Liver (tissue), 9 donors: Measurements from ENCODE around the gene MCTP1. TPM values are rescaled to one million over a fixed set of nuclear protein-coding genes. Genes with fewer than 3 reads are reported as not detected.

Source experiments
- DNase-seq: peaks from one replicate; pipeline ENCODE4 v3.0.0-alpha.2; 2017; ENCODE audit warnings: low spot score
- H3K27ac ChIP-seq, 2 donors: one replicate each; pipeline ENCODE4 v1.7.0; 2013; ENCODE audit warnings: inconsistent platforms in 2 of 2, low read length in 2 of 2, control low read depth in 1 of 2, low read depth in 1 of 2, mild to moderate bottlenecking in 1 of 2
- H3K27me3 ChIP-seq, 4 donors: one replicate each; pipeline versions ENCODE4 v1.6.1 to v1.7.0; 2013; ENCODE audit warnings: low read length in 3 of 4, inconsistent platforms in 1 of 4, mild to moderate bottlenecking in 1 of 4, moderate library complexity in 1 of 4; ENCODE audit not compliant: control insufficient read depth in 4 of 4, insufficient read depth in 4 of 4
- H3K36me3 ChIP-seq, 4 donors: one replicate each; pipeline versions ENCODE4 v1.6.1 to v1.7.0; 2013; ENCODE audit warnings: low read length in 3 of 4, mild to moderate bottlenecking in 3 of 4, low read depth in 1 of 4, moderate library complexity in 1 of 4; ENCODE audit not compliant: control insufficient read depth in 4 of 4, insufficient read depth in 3 of 4
- H3K4me1 ChIP-seq, 4 donors: one replicate each; pipeline versions ENCODE4 v1.6.1 to v1.7.0; 2013; ENCODE audit warnings: low read length in 3 of 4, mild to moderate bottlenecking in 3 of 4, moderate library complexity in 1 of 4; ENCODE audit not compliant: control insufficient read depth in 4 of 4, insufficient read depth in 4 of 4
- H3K4me3 ChIP-seq, 3 donors: one replicate each; pipeline versions ENCODE4 v1.6.1 to v1.7.0; 2013; ENCODE audit warnings: low read length in 3 of 3, control low read depth in 1 of 3, low read depth in 1 of 3, mild to moderate bottlenecking in 1 of 3
- H3K9ac ChIP-seq, 2 donors: one replicate each; pipeline ENCODE4 v1.7.0; 2013; ENCODE audit warnings: low read length in 2 of 2, mild to moderate bottlenecking in 2 of 2, moderate library complexity in 2 of 2, control low read depth in 1 of 2, low read depth in 1 of 2
- H3K9me3 ChIP-seq, 4 donors: one replicate each; pipeline versions ENCODE4 v1.6.1 to v1.7.0; 2013; ENCODE audit warnings: low read length in 3 of 4; ENCODE audit not compliant: control insufficient read depth in 4 of 4
- ATF3 ChIP-seq: IDR thresholded peaks from 2 replicates; pipeline ENCODE4 v1.6.1; 2016; ENCODE audit warnings: antibody characterized with exemption
- CTCF ChIP-seq: fragments of 150-350 bp; IDR thresholded peaks from 2 replicates; pipeline ENCODE4 v1.5.1; 2017; ENCODE audit warnings: improper control_type of control experiment, low read depth, low read length; ENCODE audit not compliant: missing input control
- EGR1 ChIP-seq, 2 donors: IDR thresholded peaks; 2 replicates each; pipeline ENCODE4 v1.6.1; 2016 to 2018; ENCODE audit warnings: antibody characterized with exemption in 2 of 2, low read depth in 2 of 2
- FOXA2 ChIP-seq: IDR thresholded peaks from 2 replicates; pipeline ENCODE4 v1.6.1; 2016; ENCODE audit warnings: antibody characterized with exemption
- GABPA ChIP-seq, 2 donors: IDR thresholded peaks in 1 of 2; conservative IDR thresholded peaks in 1 of 2; 2 replicates each; pipeline ENCODE4 v1.6.1; 2016; ENCODE audit warnings: antibody characterized with exemption in 2 of 2, mild to moderate bottlenecking in 1 of 2, moderate library complexity in 1 of 2
- HNF4A ChIP-seq, 2 donors: conservative IDR thresholded peaks; 2 replicates each; pipeline ENCODE4 v1.6.1; 2016; ENCODE audit warnings: antibody characterized with exemption in 2 of 2, mild to moderate bottlenecking in 2 of 2
- HNF4G ChIP-seq: IDR thresholded peaks from 2 replicates; pipeline ENCODE4 v1.6.1; 2016; ENCODE audit warnings: antibody characterized with exemption
- JUND ChIP-seq, 2 donors: IDR thresholded peaks; 2 replicates each; pipeline ENCODE4 v1.6.1; 2016; ENCODE audit warnings: antibody characterized with exemption in 2 of 2
- MAX ChIP-seq: IDR thresholded peaks from 2 replicates; pipeline ENCODE4 v1.6.1; 2016; ENCODE audit warnings: antibody characterized with exemption
- NR2F2 ChIP-seq: IDR thresholded peaks from 2 replicates; pipeline ENCODE4 v1.6.1; 2016; ENCODE audit warnings: antibody characterized with exemption
- RAD21 ChIP-seq, 2 donors: IDR thresholded peaks; 2 replicates each; pipeline ENCODE4 v1.6.1; 2016; ENCODE audit warnings: antibody characterized with exemption in 2 of 2, mild to moderate bottlenecking in 2 of 2
- REST ChIP-seq: IDR thresholded peaks from 2 replicates; pipeline ENCODE4 v1.6.1; 2016; ENCODE audit warnings: antibody characterized with exemption, mild to moderate bottlenecking
- RXRA ChIP-seq, 2 donors: IDR thresholded peaks; 2 replicates each; pipeline ENCODE4 v1.6.1; 2017 to 2018; ENCODE audit warnings: antibody characterized with exemption in 2 of 2, mild to moderate bottlenecking in 1 of 2
- SP1 ChIP-seq: IDR thresholded peaks from 2 replicates; pipeline ENCODE4 v1.6.1; 2018; ENCODE audit warnings: antibody characterized with exemption, mild to moderate bottlenecking
- TAF1 ChIP-seq: conservative IDR thresholded peaks from 2 replicates; pipeline ENCODE4 v1.6.1; 2016; ENCODE audit warnings: antibody characterized with exemption, mild to moderate bottlenecking
- YY1 ChIP-seq: IDR thresholded peaks from 2 replicates; pipeline ENCODE4 v1.6.1; 2016; ENCODE audit warnings: antibody characterized with exemption, mild to moderate bottlenecking
- ZBTB33 ChIP-seq: IDR thresholded peaks from 2 replicates; pipeline ENCODE4 v1.6.1; 2016; ENCODE audit warnings: antibody characterized with exemption
- WGBS: extraction: QIAGEN DNeasy Blood & Tissue Kit; methylation state at CpG from one replicate; pipeline ENCODE4 v1.1.7; 2013; 5-methylcytosine and 5-hydroxymethylcytosine counted together
- polyA plus RNA-seq, 2 donors: library from polyadenylated mRNA; stranded (reverse) in 1 of 2; unstranded in 1 of 2; fragments of 200-250 nt in 1 of 2; fragments of >200 nt in 1 of 2; fragmentation: Nextera tagmentation in 1 of 2; extraction: Ambion mirVana in 1 of 2; gene quantifications; one replicate each; pipeline versions ENCODE4 v1.2.1 to v1.2.3, GENCODE V29; 2013 to 2015
- total RNA-seq, 2 donors: library from RNA; depleted of rRNA; stranded (reverse); fragments of >200 nt; gene quantifications; one replicate each; pipeline ENCODE4 v1.2.3, GENCODE V29; 2014
- donor health status: healthy.
- donor health status: healthy.
- donor health status: healthy.
- donor health status: healthy.
- donor health status: healthy.

The MCTP1 gene
- total and polyA plus RNA-seq, 4 donors: 0.67 to 7.6 (median 4.3) TPM

GRCh38 chr5:94754824-94755223 is 530.1 kb downstream of the MCTP1 start:
- H3K27me3 ChIP-seq: no peaks in the 10 kb centered on the region
- H3K4me3 ChIP-seq: no peak overlapping the region
- H3K9ac ChIP-seq: no peak overlapping the region
- no peak for DNase-seq
- H3K4me1 ChIP-seq: no peaks in the 10 kb centered on the region
- no peak for TF ChIP-seq MAX
- no peak for TF ChIP-seq REST
- no peak for TF ChIP-seq ZBTB33
- no peak for TF ChIP-seq GABPA (IDR thresholded peaks at IDR 0.05 in 1 of 2, conservative IDR thresholded peaks at IDR 0.05 in 1 of 2)
- no peak for TF ChIP-seq NR2F2
- no peak for TF ChIP-seq EGR1 (IDR thresholded peaks at IDR 0.05; ENCODE audit: low read depth in 2 of 2)
- no peak for TF ChIP-seq ATF3
- no peak for TF ChIP-seq YY1
- no peak for TF ChIP-seq JUND (IDR thresholded peaks at IDR 0.05)
- no peak for TF ChIP-seq HNF4G
- no peak for TF ChIP-seq RAD21 (IDR thresholded peaks at IDR 0.05)
- no peak for TF ChIP-seq HNF4A (conservative IDR thresholded peaks at IDR 0.05)
- no peak for TF ChIP-seq FOXA2
- no peak for TF ChIP-seq SP1
- H3K36me3 ChIP-seq: no peaks in the 10 kb centered on the region
- H3K9me3 ChIP-seq: no peaks in the 10 kb centered on the region
- WGBS: 84% methylated on average over 5 of the region's 5 CpGs
- H3K27ac ChIP-seq: no peak overlapping the region

GRCh38 chr5:94751460-94751859 is 533.4 kb downstream of the MCTP1 start:
- Histone ChIP-seq H3K27ac (no peak overlapping the region), H3K9ac (no peak overlapping the region), H3K4me1 (no peaks in the 10 kb centered on the region), H3K36me3 (no peaks in the 10 kb centered on the region), H3K9me3 (no peaks in the 10 kb centered on the region), H3K27me3 (no peaks in the 10 kb centered on the region), H3K4me3 (no peak overlapping the region)
- TF ChIP-seq ATF3: no peak
- no peak for TF ChIP-seq ZBTB33
- no peak for TF ChIP-seq RXRA (IDR thresholded peaks at IDR 0.05)
- no peak for TF ChIP-seq SP1
- TF ChIP-seq GABPA (IDR thresholded peaks at IDR 0.05 in 1 of 2, conservative IDR thresholded peaks at IDR 0.05 in 1 of 2): no peak
- no peak for TF ChIP-seq REST
- TF ChIP-seq MAX: no peak
- no peak for TF ChIP-seq EGR1 (IDR thresholded peaks at IDR 0.05; ENCODE audit: low read depth in 2 of 2)
- no peak for TF ChIP-seq TAF1
- TF ChIP-seq CTCF: no peak
- TF ChIP-seq HNF4A (conservative IDR thresholded peaks at IDR 0.05): no peak
- 83% methylated on average over 9 of the region's 9 CpGs for WGBS
- no peak for DNase-seq
